ENCODE data around the gene LIMS2. TPM values are rescaled to one million over a fixed set of nuclear protein-coding genes. Genes with fewer than 3 reads are reported as not detected.

Gene LIMS2
- polyA plus RNA-seq, 2 donors = 32.4 to 58.4 TPM

DNA sequence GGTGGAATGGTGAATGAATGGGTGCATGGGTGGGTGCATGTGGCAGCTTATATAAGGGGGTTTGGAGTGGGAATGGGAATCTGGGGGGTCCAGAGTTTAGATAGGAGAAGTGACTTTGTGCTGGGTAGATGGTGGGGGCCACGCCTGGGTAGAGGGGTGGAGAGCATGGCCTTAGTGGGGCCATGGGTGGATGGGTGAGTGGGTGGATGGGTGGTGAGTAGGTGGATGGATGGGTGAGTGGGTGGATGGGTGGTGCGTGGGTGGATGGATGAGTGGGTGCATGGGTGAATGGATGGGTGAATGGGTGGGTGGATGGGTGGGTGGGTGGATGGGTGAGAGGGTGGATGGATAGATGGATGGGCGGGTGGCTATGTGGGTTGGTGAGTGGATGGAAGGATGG lies 86.0 kb downstream of the LIMS2 start:
- no peaks in the 10 kb centered on the region for H3K36me3 ChIP-seq (ENCODE audit: control insufficient read depth in 2 of 2, insufficient read depth in 2 of 2, low read length in 1 of 2)
- H3K9me3 ChIP-seq (ENCODE audit: control insufficient read depth in 2 of 2, insufficient read depth in 1 of 2, low read depth in 1 of 2, low read length in 1 of 2) = no peaks in the 10 kb centered on the region
- H3K27ac ChIP-seq (ENCODE audit: low read depth in 2 of 2, low read length in 1 of 2) = no peak overlapping the region
- H3K4me3 ChIP-seq (ENCODE audit: low read depth in 1 of 2, low read length in 2 of 2) = no peak overlapping the region
- no peaks in the 10 kb centered on the region for H3K4me1 ChIP-seq (ENCODE audit: control insufficient read depth in 2 of 2, insufficient read depth in 2 of 2, low read length in 1 of 2)
- WGBS, 2 donors = 90 to 95% methylated on average over 3 of the region's 3 CpGs
- H3K27me3 ChIP-seq (ENCODE audit: control insufficient read depth in 1 of 2, insufficient read depth in 2 of 2, low read length in 2 of 2) = no peaks in the 10 kb centered on the region

Other genes starting within 250 kb of the LIMS2 start
- 10 to 100 TPM; 14.1 to 19.7 TPM for gene IWS1, start 149.0 kb downstream of the LIMS2 start, polyA plus RNA-seq
- gene MYO7B, start 139.8 kb downstream of the LIMS2 start, polyA plus RNA-seq = under 1 TPM; 0.09 to 0.20 TPM
- gene GPR17, start 29.4 kb downstream of the LIMS2 start, polyA plus RNA-seq = 1 to 10 TPM in 1 of 2 donors, under 1 TPM in 1; 0.26 to 1.6 TPM
- 1 to 10 TPM; 3.8 to 4.2 TPM for gene SFT2D3, start 26.0 kb upstream of the LIMS2 start, polyA plus RNA-seq
- gene WDR33, start 135.6 kb upstream of the LIMS2 start, polyA plus RNA-seq = 10 to 100 TPM; 10.6 to 12.2 TPM
- gene POLR2D, start 182.6 kb upstream of the LIMS2 start, polyA plus RNA-seq = 10 to 100 TPM in 1 of 2 donors, 1 to 10 TPM in 1; 6.8 to 10.2 TPM
- 1 to 10 TPM; 5.4 to 5.8 TPM for gene AMMECR1L, start 210.4 kb upstream of the LIMS2 start, polyA plus RNA-seq